Left lung (tissue), 10 donors: Measurements from ENCODE around the gene PHC2. TPM values are rescaled to one million over a fixed set of nuclear protein-coding genes. Genes with fewer than 3 reads are reported as not detected.
A peak's percentile ranks its signal among the peaks of the same experiment; 100 is the strongest.

ENCODE experiments used
- ATAC-seq: fragments of 200-7000 bp; cut with Tn5 transposase; one replicate; pipeline ENCODE4 v1.9.1; 2020; ENCODE audit warnings: moderate library complexity
- DNase-seq, 4 donors: peaks; one replicate each; pipeline ENCODE4 v3.0.0-alpha.2; 2013 to 2020
- H3K27ac ChIP-seq, 2 donors: fragments of 200-600 bp; sonication (generic) in 1 of 2; one replicate each; pipeline versions ENCODE4 v1.5.0 to v1.8.0; 2020 to 2021
- H3K27me3 ChIP-seq, 2 donors: fragments of 200-600 bp; sonication (generic) in 1 of 2; one replicate each; pipeline versions ENCODE4 v1.5.0 to v1.8.0; 2020 to 2021
- H3K36me3 ChIP-seq, 2 donors: fragments of 200-600 bp; sonication (generic) in 1 of 2; one replicate each; pipeline versions ENCODE4 v1.5.0 to v1.8.0; 2020 to 2021
- H3K4me1 ChIP-seq, 2 donors: fragments of 200-600 bp; one replicate each; pipeline ENCODE4 v1.8.0; 2021
- H3K4me3 ChIP-seq, 2 donors: fragments of 200-600 bp; sonication (generic) in 1 of 2; one replicate each; pipeline versions ENCODE4 v1.5.0 to v1.8.0; 2020 to 2021; ENCODE audit warnings: mild to moderate bottlenecking in 1 of 2
- H3K9me3 ChIP-seq, 2 donors: fragments of 200-600 bp; sonication (generic) in 1 of 2; one replicate each; pipeline versions ENCODE4 v1.5.0 to v1.8.0; 2020 to 2021
- CTCF ChIP-seq, 2 donors: fragments of 200-600 bp; sonication (generic) in 1 of 2; IDR thresholded peaks; one replicate each; pipeline versions ENCODE4 v1.5.0 to v1.8.0; 2021; ENCODE audit warnings: antibody characterized with exemption in 2 of 2
- intact Hi-C, 2 donors: fragments of 100-400 bp; cut with DNase I; formaldehyde crosslinking; loops; one replicate each; pipeline versions ENCODE4 v1.11.2 to v1.14.2; 2022
- polyA plus RNA-seq, 6 donors: library from polyadenylated mRNA; unstranded; fragments of 120-200 nt; gene quantifications; one replicate each; pipeline ENCODE4 v1.2.1, GENCODE V29; 2013; ENCODE audit not compliant: insufficient read length in 6 of 6
- total RNA-seq, 2 donors: library from RNA; stranded (reverse); fragmentation: NEBNext Ultra II Directional; extraction: Animal tissue kit (Norgen Biotek cat#: 25700); gene quantifications; one replicate each; pipeline ENCODE4 v1.2.1, GENCODE V29; 2021
- donor health status: DM: no; HTN: yes; CAD: no.
- donor health status: DM: no; HTN: no; CAD: no.

PHC2 gene
- total and polyA plus RNA-seq, 8 donors: 78.2 to 125 (median 83.0) TPM

GRCh38 chr1:33349081-33349759, 81.7 kb downstream of the PHC2 start:
- ATAC-seq: peak; percentile 36
- peaks cover 34 to 52% of the 10 kb centered on the region in 2 donors for H3K4me1 ChIP-seq

GRCh38 chr1:33348676-33349080, 82.2 kb downstream of the PHC2 start:
- intact Hi-C loops: no loop called here
- Histone ChIP-seq H3K27ac (peak overlapping the region; percentile 96 to 97), H3K27me3 (no peaks in the 10 kb centered on the region), H3K4me1 (peaks cover 39 to 57% of the 10 kb centered on the region in 2 donors), H3K4me3 (peak overlapping the region; percentile 74 to 91), H3K36me3 (peaks cover 0 to 8% of the 10 kb centered on the region in 2 donors), H3K9me3 (no peaks in the 10 kb centered on the region)
- no peak for DNase-seq
- no peak for TF ChIP-seq CTCF (IDR thresholded peaks at IDR 0.05)
- peak; percentile 20 for ATAC-seq

More at GRCh38 chr1:33349081-33349759, 81.7 kb downstream of the PHC2 start:
- no peaks in the 10 kb centered on the region for H3K9me3 ChIP-seq
- no peak for TF ChIP-seq CTCF (IDR thresholded peaks at IDR 0.05)
- intact Hi-C loops: no loop called here
- peaks cover 0 to 13% of the 10 kb centered on the region in 2 donors for H3K36me3 ChIP-seq
- peak in 2 of 4 donors; percentile 59 to 92 for DNase-seq
- no peaks in the 10 kb centered on the region for H3K27me3 ChIP-seq
- H3K4me3 ChIP-seq: peak overlapping the region; percentile 74 to 91
- H3K27ac ChIP-seq: peak overlapping the region; percentile 96 to 97

GRCh38 chr1:33348194-33348593, 82.7 kb downstream of the PHC2 start:
- peaks cover 43 to 62% of the 10 kb centered on the region in 2 donors for H3K4me1 ChIP-seq
- TF ChIP-seq CTCF (IDR thresholded peaks at IDR 0.05): no peak
- intact Hi-C loops: no loop called here

GRCh38 chr1:33347650-33347992, 83.3 kb downstream of the PHC2 start:
- DNase-seq (peak in 1 of 4 donors; percentile 65), ATAC-seq (no peak)
- intact Hi-C loops: no loop called here
- peak overlapping the region; percentile 96 to 97 for H3K27ac ChIP-seq
- H3K4me3 ChIP-seq: peak overlapping the region; percentile 74 to 91
- peaks cover 0 to 18% of the 10 kb centered on the region in 2 donors for H3K36me3 ChIP-seq
- no peak for TF ChIP-seq CTCF (IDR thresholded peaks at IDR 0.05)
- peaks cover 48 to 68% of the 10 kb centered on the region in 2 donors for H3K4me1 ChIP-seq
- H3K27me3 ChIP-seq: no peaks in the 10 kb centered on the region
- H3K9me3 ChIP-seq: no peaks in the 10 kb centered on the region

More at GRCh38 chr1:33348194-33348593, 82.7 kb downstream of the PHC2 start:
- H3K27ac ChIP-seq: peak overlapping the region; percentile 96 to 97
- ATAC-seq (no peak), DNase-seq (no peak)
- H3K9me3 ChIP-seq: no peaks in the 10 kb centered on the region
- peak overlapping the region; percentile 74 to 91 for H3K4me3 ChIP-seq
- H3K27me3 ChIP-seq: no peaks in the 10 kb centered on the region
- peaks cover 0 to 13% of the 10 kb centered on the region in 2 donors for H3K36me3 ChIP-seq

- TF ChIP-seq CTCF (IDR thresholded peaks at IDR 0.05): no peak
- Histone ChIP-seq H3K4me1 (peaks cover 54 to 73% of the 10 kb centered on the region in 2 donors), H3K4me3 (peak overlapping the region in 1 of 2 donors; percentile 91), H3K27ac (peak overlapping the region; percentile 96 to 97), H3K27me3 (no peaks in the 10 kb centered on the region), H3K36me3 (peaks cover 0 to 20% of the 10 kb centered on the region in 2 donors), H3K9me3 (no peaks in the 10 kb centered on the region)
- no peak for DNase-seq
- intact Hi-C loops: no loop called here
- peak; percentile 8 for ATAC-seq
Observed at GRCh38 chr1:33346927-33347649, 83.8 kb downstream of the PHC2 start.
